Liver (tissue), 9 donors: ENCODE measurements around the gene HDDC3. TPM values are rescaled to one million over a fixed set of nuclear protein-coding genes. Genes with fewer than 3 reads are reported as not detected.

Experiments used
- DNase-seq: peaks from one replicate; pipeline ENCODE4 v3.0.0-alpha.2; 2017; ENCODE audit warnings: low spot score
- H3K27ac ChIP-seq, 2 donors: one replicate each; pipeline ENCODE4 v1.7.0; 2013; ENCODE audit warnings: inconsistent platforms in 2 of 2, low read length in 2 of 2, control low read depth in 1 of 2, low read depth in 1 of 2, mild to moderate bottlenecking in 1 of 2
- H3K27me3 ChIP-seq, 4 donors: one replicate each; pipeline versions ENCODE4 v1.6.1 to v1.7.0; 2013; ENCODE audit warnings: low read length in 3 of 4, inconsistent platforms in 1 of 4, mild to moderate bottlenecking in 1 of 4, moderate library complexity in 1 of 4; ENCODE audit not compliant: control insufficient read depth in 4 of 4, insufficient read depth in 4 of 4
- H3K36me3 ChIP-seq, 4 donors: one replicate each; pipeline versions ENCODE4 v1.6.1 to v1.7.0; 2013; ENCODE audit warnings: low read length in 3 of 4, mild to moderate bottlenecking in 3 of 4, low read depth in 1 of 4, moderate library complexity in 1 of 4; ENCODE audit not compliant: control insufficient read depth in 4 of 4, insufficient read depth in 3 of 4
- H3K4me1 ChIP-seq, 4 donors: one replicate each; pipeline versions ENCODE4 v1.6.1 to v1.7.0; 2013; ENCODE audit warnings: low read length in 3 of 4, mild to moderate bottlenecking in 3 of 4, moderate library complexity in 1 of 4; ENCODE audit not compliant: control insufficient read depth in 4 of 4, insufficient read depth in 4 of 4
- H3K4me3 ChIP-seq, 3 donors: one replicate each; pipeline versions ENCODE4 v1.6.1 to v1.7.0; 2013; ENCODE audit warnings: low read length in 3 of 3, control low read depth in 1 of 3, low read depth in 1 of 3, mild to moderate bottlenecking in 1 of 3
- H3K9ac ChIP-seq, 2 donors: one replicate each; pipeline ENCODE4 v1.7.0; 2013; ENCODE audit warnings: low read length in 2 of 2, mild to moderate bottlenecking in 2 of 2, moderate library complexity in 2 of 2, control low read depth in 1 of 2, low read depth in 1 of 2
- H3K9me3 ChIP-seq, 4 donors: one replicate each; pipeline versions ENCODE4 v1.6.1 to v1.7.0; 2013; ENCODE audit warnings: low read length in 3 of 4; ENCODE audit not compliant: control insufficient read depth in 4 of 4
- EGR1 ChIP-seq, 2 donors: IDR thresholded peaks; 2 replicates each; pipeline ENCODE4 v1.6.1; 2016 to 2018; ENCODE audit warnings: antibody characterized with exemption in 2 of 2, low read depth in 2 of 2
- FOXA1 ChIP-seq: IDR thresholded peaks from 2 replicates; pipeline ENCODE4 v1.6.1; 2016; ENCODE audit warnings: antibody characterized with exemption
- GABPA ChIP-seq, 2 donors: IDR thresholded peaks in 1 of 2; conservative IDR thresholded peaks in 1 of 2; 2 replicates each; pipeline ENCODE4 v1.6.1; 2016; ENCODE audit warnings: antibody characterized with exemption in 2 of 2, mild to moderate bottlenecking in 1 of 2, moderate library complexity in 1 of 2
- HNF4A ChIP-seq, 2 donors: conservative IDR thresholded peaks; 2 replicates each; pipeline ENCODE4 v1.6.1; 2016; ENCODE audit warnings: antibody characterized with exemption in 2 of 2, mild to moderate bottlenecking in 2 of 2
- HNF4G ChIP-seq: IDR thresholded peaks from 2 replicates; pipeline ENCODE4 v1.6.1; 2016; ENCODE audit warnings: antibody characterized with exemption
- JUND ChIP-seq, 2 donors: IDR thresholded peaks; 2 replicates each; pipeline ENCODE4 v1.6.1; 2016; ENCODE audit warnings: antibody characterized with exemption in 2 of 2
- NR2F2 ChIP-seq: IDR thresholded peaks from 2 replicates; pipeline ENCODE4 v1.6.1; 2016; ENCODE audit warnings: antibody characterized with exemption
- RAD21 ChIP-seq, 2 donors: IDR thresholded peaks; 2 replicates each; pipeline ENCODE4 v1.6.1; 2016; ENCODE audit warnings: antibody characterized with exemption in 2 of 2, mild to moderate bottlenecking in 2 of 2
- RXRA ChIP-seq, 2 donors: IDR thresholded peaks; 2 replicates each; pipeline ENCODE4 v1.6.1; 2017 to 2018; ENCODE audit warnings: antibody characterized with exemption in 2 of 2, mild to moderate bottlenecking in 1 of 2
- SP1 ChIP-seq: IDR thresholded peaks from 2 replicates; pipeline ENCODE4 v1.6.1; 2018; ENCODE audit warnings: antibody characterized with exemption, mild to moderate bottlenecking
- TAF1 ChIP-seq: conservative IDR thresholded peaks from 2 replicates; pipeline ENCODE4 v1.6.1; 2016; ENCODE audit warnings: antibody characterized with exemption, mild to moderate bottlenecking
- YY1 ChIP-seq: IDR thresholded peaks from 2 replicates; pipeline ENCODE4 v1.6.1; 2016; ENCODE audit warnings: antibody characterized with exemption, mild to moderate bottlenecking
- WGBS: extraction: QIAGEN DNeasy Blood & Tissue Kit; methylation state at CpG from one replicate; pipeline ENCODE4 v1.1.7; 2013; 5-methylcytosine and 5-hydroxymethylcytosine counted together
- polyA plus RNA-seq, 2 donors: library from polyadenylated mRNA; stranded (reverse) in 1 of 2; unstranded in 1 of 2; fragments of 200-250 nt in 1 of 2; fragments of >200 nt in 1 of 2; fragmentation: Nextera tagmentation in 1 of 2; extraction: Ambion mirVana in 1 of 2; gene quantifications; one replicate each; pipeline versions ENCODE4 v1.2.1 to v1.2.3, GENCODE V29; 2013 to 2015
- total RNA-seq, 2 donors: library from RNA; depleted of rRNA; stranded (reverse); fragments of >200 nt; gene quantifications; one replicate each; pipeline ENCODE4 v1.2.3, GENCODE V29; 2014
- TF ChIP-seq, protein P1 (sequence below): IDR thresholded peaks from 2 replicates; pipeline ENCODE4 v1.6.1; 2016; ENCODE audit warnings: antibody characterized with exemption
- TF ChIP-seq, protein P2 (sequence below): IDR thresholded peaks from 2 replicates; pipeline ENCODE4 v1.6.1; 2016; ENCODE audit warnings: antibody characterized with exemption, mild to moderate bottlenecking
- TF ChIP-seq, protein P3 (sequence below): IDR thresholded peaks from 2 replicates; pipeline ENCODE4 v1.6.1; 2016; ENCODE audit warnings: antibody characterized with exemption
- TF ChIP-seq, protein P4 (sequence below): IDR thresholded peaks from 2 replicates; pipeline ENCODE4 v1.6.1; 2016; ENCODE audit warnings: antibody characterized with exemption
- donor health status: healthy.
- donor health status: healthy.
- donor health status: healthy.
- donor health status: healthy.
- donor health status: healthy.

The HDDC3 gene
- total and polyA plus RNA-seq, 4 donors: 12.5 to 15.4 (median 14.1) TPM

DNA sequence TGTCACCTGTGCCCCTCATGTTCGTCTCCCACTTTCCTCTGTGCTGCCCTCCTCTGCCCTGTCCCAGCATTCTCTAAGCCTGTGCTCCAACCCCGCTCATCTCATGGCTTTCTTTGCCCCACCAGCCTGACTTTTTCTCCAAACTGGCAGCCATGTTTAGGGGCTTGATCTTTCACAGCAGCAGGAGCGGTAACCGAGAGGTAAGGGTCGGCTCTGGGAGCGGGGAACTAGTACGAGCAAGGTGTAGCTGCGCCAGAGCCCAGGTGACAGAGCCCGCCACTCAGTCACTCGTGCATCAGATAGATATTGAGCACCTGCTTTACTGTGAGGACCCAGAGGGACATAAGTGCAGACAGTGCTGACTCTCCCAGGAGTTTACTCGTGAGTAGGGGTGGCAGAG, 15.9 kb downstream of the HDDC3 start:
- TF ChIP-seq FOXA1 (no peak), EGR1 (IDR thresholded peaks at IDR 0.05; ENCODE audit: low read depth in 2 of 2) (no peak), JUND (IDR thresholded peaks at IDR 0.05) (no peak), GABPA (IDR thresholded peaks at IDR 0.05 in 1 of 2, conservative IDR thresholded peaks at IDR 0.05 in 1 of 2) (no peak), RAD21 (IDR thresholded peaks at IDR 0.05) (no peak), NR2F2 (no peak), TAF1 (no peak), RXRA (IDR thresholded peaks at IDR 0.05) (no peak), HNF4G (no peak), YY1 (no peak), HNF4A (conservative IDR thresholded peaks at IDR 0.05) (no peak), SP1 (no peak)
- TF ChIP-seq, protein P1, sequence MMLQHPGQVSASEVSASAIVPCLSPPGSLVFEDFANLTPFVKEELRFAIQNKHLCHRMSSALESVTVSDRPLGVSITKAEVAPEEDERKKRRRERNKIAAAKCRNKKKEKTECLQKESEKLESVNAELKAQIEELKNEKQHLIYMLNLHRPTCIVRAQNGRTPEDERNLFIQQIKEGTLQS: no peak
- TF ChIP-seq, protein P2, sequence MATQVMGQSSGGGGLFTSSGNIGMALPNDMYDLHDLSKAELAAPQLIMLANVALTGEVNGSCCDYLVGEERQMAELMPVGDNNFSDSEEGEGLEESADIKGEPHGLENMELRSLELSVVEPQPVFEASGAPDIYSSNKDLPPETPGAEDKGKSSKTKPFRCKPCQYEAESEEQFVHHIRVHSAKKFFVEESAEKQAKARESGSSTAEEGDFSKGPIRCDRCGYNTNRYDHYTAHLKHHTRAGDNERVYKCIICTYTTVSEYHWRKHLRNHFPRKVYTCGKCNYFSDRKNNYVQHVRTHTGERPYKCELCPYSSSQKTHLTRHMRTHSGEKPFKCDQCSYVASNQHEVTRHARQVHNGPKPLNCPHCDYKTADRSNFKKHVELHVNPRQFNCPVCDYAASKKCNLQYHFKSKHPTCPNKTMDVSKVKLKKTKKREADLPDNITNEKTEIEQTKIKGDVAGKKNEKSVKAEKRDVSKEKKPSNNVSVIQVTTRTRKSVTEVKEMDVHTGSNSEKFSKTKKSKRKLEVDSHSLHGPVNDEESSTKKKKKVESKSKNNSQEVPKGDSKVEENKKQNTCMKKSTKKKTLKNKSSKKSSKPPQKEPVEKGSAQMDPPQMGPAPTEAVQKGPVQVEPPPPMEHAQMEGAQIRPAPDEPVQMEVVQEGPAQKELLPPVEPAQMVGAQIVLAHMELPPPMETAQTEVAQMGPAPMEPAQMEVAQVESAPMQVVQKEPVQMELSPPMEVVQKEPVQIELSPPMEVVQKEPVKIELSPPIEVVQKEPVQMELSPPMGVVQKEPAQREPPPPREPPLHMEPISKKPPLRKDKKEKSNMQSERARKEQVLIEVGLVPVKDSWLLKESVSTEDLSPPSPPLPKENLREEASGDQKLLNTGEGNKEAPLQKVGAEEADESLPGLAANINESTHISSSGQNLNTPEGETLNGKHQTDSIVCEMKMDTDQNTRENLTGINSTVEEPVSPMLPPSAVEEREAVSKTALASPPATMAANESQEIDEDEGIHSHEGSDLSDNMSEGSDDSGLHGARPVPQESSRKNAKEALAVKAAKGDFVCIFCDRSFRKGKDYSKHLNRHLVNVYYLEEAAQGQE: no peak
- TF ChIP-seq, protein P3, sequence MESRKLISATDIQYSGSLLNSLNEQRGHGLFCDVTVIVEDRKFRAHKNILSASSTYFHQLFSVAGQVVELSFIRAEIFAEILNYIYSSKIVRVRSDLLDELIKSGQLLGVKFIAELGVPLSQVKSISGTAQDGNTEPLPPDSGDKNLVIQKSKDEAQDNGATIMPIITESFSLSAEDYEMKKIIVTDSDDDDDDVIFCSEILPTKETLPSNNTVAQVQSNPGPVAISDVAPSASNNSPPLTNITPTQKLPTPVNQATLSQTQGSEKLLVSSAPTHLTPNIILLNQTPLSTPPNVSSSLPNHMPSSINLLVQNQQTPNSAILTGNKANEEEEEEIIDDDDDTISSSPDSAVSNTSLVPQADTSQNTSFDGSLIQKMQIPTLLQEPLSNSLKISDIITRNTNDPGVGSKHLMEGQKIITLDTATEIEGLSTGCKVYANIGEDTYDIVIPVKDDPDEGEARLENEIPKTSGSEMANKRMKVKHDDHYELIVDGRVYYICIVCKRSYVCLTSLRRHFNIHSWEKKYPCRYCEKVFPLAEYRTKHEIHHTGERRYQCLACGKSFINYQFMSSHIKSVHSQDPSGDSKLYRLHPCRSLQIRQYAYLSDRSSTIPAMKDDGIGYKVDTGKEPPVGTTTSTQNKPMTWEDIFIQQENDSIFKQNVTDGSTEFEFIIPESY: no peak
- TF ChIP-seq, protein P4, sequence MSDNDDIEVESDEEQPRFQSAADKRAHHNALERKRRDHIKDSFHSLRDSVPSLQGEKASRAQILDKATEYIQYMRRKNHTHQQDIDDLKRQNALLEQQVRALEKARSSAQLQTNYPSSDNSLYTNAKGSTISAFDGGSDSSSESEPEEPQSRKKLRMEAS: no peak
- Histone ChIP-seq H3K27me3 (no peaks in the 10 kb centered on the region), H3K9ac (no peak overlapping the region), H3K36me3 (peaks cover 19 to 93% (median 70%) of the 10 kb centered on the region in 4 donors), H3K4me1 (no peaks in the 10 kb centered on the region), H3K9me3 (no peaks in the 10 kb centered on the region), H3K27ac (peak overlapping the region; percentile 15 to 40), H3K4me3 (no peak overlapping the region)
- DNase-seq: no peak
- WGBS: 91% methylated on average over 11 of the region's 11 CpGs

DNA sequence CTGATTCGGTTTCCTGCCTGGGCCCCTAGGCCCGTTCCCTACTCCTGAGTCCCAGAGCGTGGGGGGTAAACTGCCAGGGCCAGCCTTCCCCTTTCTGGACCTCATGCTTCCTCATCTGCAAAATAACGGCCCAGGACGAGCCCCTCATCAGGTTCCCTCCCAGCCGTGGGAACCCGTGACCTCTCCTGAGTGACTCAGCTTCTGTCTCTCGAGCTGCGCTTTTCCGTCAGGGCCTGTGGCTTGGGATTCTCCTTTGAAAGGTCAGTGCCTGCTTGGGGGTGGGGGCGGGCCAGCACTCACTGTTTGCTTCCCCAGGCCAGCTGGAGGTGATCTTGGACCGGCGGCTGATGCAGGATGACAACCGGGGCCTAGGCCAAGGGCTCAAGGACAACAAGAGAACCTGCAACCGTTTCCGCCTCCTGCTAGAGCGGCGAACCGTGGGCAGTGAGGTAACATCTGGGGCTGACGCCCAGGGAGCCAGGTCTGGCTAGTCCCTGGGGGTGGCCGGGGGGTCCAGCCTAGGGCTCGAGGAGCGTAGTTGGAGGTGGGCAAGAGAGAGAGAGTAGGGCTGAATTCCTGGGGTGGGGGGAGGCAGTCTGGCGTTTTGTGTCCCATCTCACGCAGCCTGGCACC, 16.4 kb downstream of the HDDC3 start:
- H3K4me3 ChIP-seq: no peak overlapping the region
- no peak for TF ChIP-seq HNF4G
- TF ChIP-seq, protein P2: no peak
- peak; percentile 76 to 86 for TF ChIP-seq HNF4A (conservative IDR thresholded peaks at IDR 0.05)
- peak; percentile 52 to 53 for TF ChIP-seq EGR1 (IDR thresholded peaks at IDR 0.05; ENCODE audit: low read depth in 2 of 2)
- TF ChIP-seq SP1: peak; percentile 86
- TF ChIP-seq JUND (IDR thresholded peaks at IDR 0.05): no peak
- TF ChIP-seq, protein P3: no peak
- TF ChIP-seq TAF1: no peak
- TF ChIP-seq RXRA (IDR thresholded peaks at IDR 0.05): peak; percentile 77 to 85
- TF ChIP-seq GABPA (IDR thresholded peaks at IDR 0.05 in 1 of 2, conservative IDR thresholded peaks at IDR 0.05 in 1 of 2): peak in 1 of 2 donors; percentile 67
- TF ChIP-seq FOXA1: peak; percentile 20
- TF ChIP-seq, protein P1: no peak
- no peak for TF ChIP-seq YY1
- TF ChIP-seq RAD21 (IDR thresholded peaks at IDR 0.05): peak in 1 of 2 donors; percentile 43

More for the DNA sequence above, 16.4 kb downstream of the HDDC3 start:
- Histone ChIP-seq H3K27me3 (no peaks in the 10 kb centered on the region), H3K4me1 (no peaks in the 10 kb centered on the region), H3K27ac (peak overlapping the region; percentile 15 to 40), H3K9me3 (no peaks in the 10 kb centered on the region), H3K36me3 (peaks cover 21 to 95% (median 72%) of the 10 kb centered on the region in 4 donors), H3K9ac (no peak overlapping the region)
- DNase-seq: no peak
- WGBS: 52% methylated on average over 25 of the region's 25 CpGs
